Stimulated activated CD4-positive, alpha-beta T cell treated with anti-CD3 and anti-CD28 coated beads, Interleukin-1b, Interleukin-23, amount 100 ng/mL, for 48 hours (primary cell): ENCODE measurements around the gene TGM5.

ENCODE experiments used
- DNase-seq: peaks from one replicate; pipeline ENCODE4 v3.0.0-alpha.2; 2020

TGM5 gene

DNA sequence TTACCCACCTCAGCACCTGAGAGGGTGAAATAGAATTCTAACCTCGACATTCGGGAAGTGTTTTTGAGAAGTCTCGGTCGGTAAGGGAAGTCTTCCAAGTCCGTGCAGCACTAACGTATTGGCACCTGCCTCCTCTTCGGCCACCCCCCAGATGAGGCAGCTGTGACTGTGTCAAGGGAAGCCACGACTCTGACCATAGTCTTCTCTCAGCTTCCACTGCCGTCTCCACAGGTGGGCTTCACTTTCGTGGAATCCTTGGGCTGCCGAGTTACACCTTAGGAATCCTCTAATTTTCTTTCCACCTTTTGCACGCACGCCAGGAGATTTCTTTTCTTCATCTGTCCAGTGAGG lies 80.8 kb downstream of the TGM5 start:
- no peak for DNase-seq

GRCh38 chr15:43185157-43186002 lies 81.3 kb downstream of the TGM5 start, which contains the start of gene CCNDBP1:
Gene CCNDBP1 (plus strand): TSS chr15:43185403. CDS start chr15:43185499, 96 bp downstream.
- DNase-seq, result peak; percentile 89

DNA sequence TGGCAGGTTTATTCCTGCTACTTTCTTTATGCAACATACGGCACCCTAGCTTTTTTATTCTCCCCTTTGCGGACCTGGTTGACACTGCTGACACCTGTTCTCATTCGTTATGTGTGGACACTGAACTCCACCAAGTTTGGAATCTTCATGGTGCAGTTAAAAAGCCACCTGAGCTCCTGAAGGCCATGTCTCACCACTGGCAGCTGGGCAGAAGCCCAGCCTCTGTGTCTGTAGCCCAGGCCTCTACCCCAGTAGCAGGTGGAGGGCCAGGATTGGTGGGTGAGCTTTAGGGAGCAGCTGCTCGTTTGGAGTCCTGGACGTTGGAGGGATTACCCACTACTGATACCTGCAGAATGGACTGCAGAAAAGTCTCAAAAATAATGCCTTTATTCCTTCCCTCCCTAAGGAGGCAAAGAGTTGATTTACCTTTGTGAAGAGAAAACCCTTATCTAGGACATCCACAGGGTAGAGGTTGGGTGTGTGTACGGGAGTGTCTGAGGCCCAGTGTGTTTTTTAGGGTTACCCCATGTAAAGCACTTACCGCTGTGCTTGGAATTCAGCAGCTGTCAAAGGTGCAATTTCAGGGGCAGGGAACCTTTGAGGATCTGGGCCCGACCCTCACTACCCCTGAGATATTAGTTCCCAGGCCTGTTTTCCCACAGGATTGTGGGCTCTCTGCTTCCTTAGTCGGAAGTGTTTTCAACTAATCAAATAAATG lies 82.2 kb downstream of the TGM5 start:
- no peak for DNase-seq

GRCh38 chr15:43183270-43183669 lies 83.5 kb downstream of the TGM5 start:
- no peak for DNase-seq
